Panc1 (cell line): Measurements from ENCODE around the gene POLR3A.

Experiments used
- CTCF ChIP-seq: fragments of 450-650 bp; IDR thresholded peaks from 2 replicates; pipeline ENCODE4 v1.5.1; 2017; ENCODE audit warnings: mild to moderate bottlenecking
- POLR2AphosphoS5 ChIP-seq: IDR thresholded peaks from 2 replicates; pipeline ENCODE4 v1.6.1; 2012; ENCODE audit warnings: mild to moderate bottlenecking, low read depth, low read length, moderate library complexity

- TF ChIP-seq POLR2AphosphoS5 (no peak), CTCF (no peak)
These were observed 36.7 kb upstream of the POLR3A start for GRCh38 chr10:78066012-78066411.
